GM12874 (cell line): ENCODE measurements around the gene DMRTA1.

Experiments
- CTCF ChIP-seq: IDR thresholded peaks from 2 replicates; pipeline ENCODE4 v1.5.1; 2011; ENCODE audit warnings: low read depth, mild to moderate bottlenecking, control low read depth, low read length, moderate library complexity; ENCODE audit not compliant: insufficient read depth

The DMRTA1 gene

GRCh38 chr9:22424616-22425015, 22.0 kb upstream of the DMRTA1 start:
- no peak for TF ChIP-seq CTCF

GRCh38 chr9:22425551-22425950, 21.1 kb upstream of the DMRTA1 start:
- no peak for TF ChIP-seq CTCF

GRCh38 chr9:22427226-22427880, 19.3 kb upstream of the DMRTA1 start:
- no peak for TF ChIP-seq CTCF

GRCh38 chr9:22433691-22434090, 12.9 kb upstream of the DMRTA1 start:
- TF ChIP-seq CTCF = no peak

GRCh38 chr9:22440841-22441240, 5.8 kb upstream of the DMRTA1 start:
- no peak for TF ChIP-seq CTCF

- TF ChIP-seq CTCF = no peak
Measured at GRCh38 chr9:22446950-22447617, 460 bp downstream of the DMRTA1 start.

- TF ChIP-seq CTCF = no peak
Measured at GRCh38 chr9:22447618-22448305, 1.1 kb downstream of the DMRTA1 start.
